ENCODE measurements around the gene MT1A. TPM values are rescaled to one million over a fixed set of nuclear protein-coding genes. Genes with fewer than 3 reads are reported as not detected.

Gene MT1A
- total and polyA plus RNA-seq, 2 of the 8 experiments (the other 6 are each of a cell fraction or from before 2014, with no cell fraction given): not detected

GRCh38 chr16:56649820-56650219, 11.4 kb downstream of the MT1A start:
- Histone ChIP-seq H4K5ac (ENCODE audit: insufficient read length, low read depth, low read length) (no peak overlapping the region), H3K23ac (ENCODE audit: insufficient read length) (no peak overlapping the region), H3K18ac (ENCODE audit: extremely low read depth, low read length) (no peak overlapping the region), H3K4me3 (ENCODE audit: extremely low read depth in 1 of 4, insufficient read depth in 2 of 4, low read depth in 3 of 4, low read length in 4 of 4) (no peak overlapping the region), H3K27ac (ENCODE audit: low read depth, low read length) (no peak overlapping the region), H3K14ac (ENCODE audit: insufficient read length) (no peak overlapping the region), H2BK12ac (ENCODE audit: low read depth, low read length) (no peak overlapping the region), H4K91ac (replicated peaks; ENCODE audit: insufficient read length, low read length) (no peak overlapping the region), H4K20me1 (replicated peaks in 1 of 2; ENCODE audit: control insufficient read depth in 1 of 2, insufficient read depth in 2 of 2, low read length in 2 of 2) (peaks cover 2 to 4% of the 10 kb centered on the region in 2 experiments), H3K79me1 (ENCODE audit: low read depth, low read length) (no peaks in the 10 kb centered on the region), H3K79me2 (ENCODE audit: control insufficient read depth in 1 of 2, insufficient read depth in 2 of 2, low read length in 2 of 2) (no peaks in the 10 kb centered on the region), H3K4ac (replicated peaks; ENCODE audit: insufficient read length, low read depth, low read length) (no peak overlapping the region), H3K56ac (replicated peaks; ENCODE audit: insufficient read length, low read depth, low read length) (no peak overlapping the region), H3K36me3 (ENCODE audit: control insufficient read depth in 2 of 4, insufficient read depth in 4 of 4, low read length in 3 of 4) (no peaks in the 10 kb centered on the region), H2BK120ac (replicated peaks; ENCODE audit: low read depth, low read length) (no peak overlapping the region), H2BK15ac (ENCODE audit: low read length) (no peak overlapping the region), H3K9ac (replicated peaks in 1 of 4; ENCODE audit: extremely low read depth in 1 of 4, low read depth in 3 of 4, low read length in 3 of 4) (no peak overlapping the region), H3K4me1 (replicated peaks in 1 of 4; ENCODE audit: control insufficient read depth in 3 of 4, insufficient read depth in 4 of 4, low read length in 3 of 4) (peaks cover 0 to 7% (median 4%) of the 10 kb centered on the region in 4 experiments; a peak in 2 of 7 replicates), H3K23me2 (ENCODE audit: low read depth, low read length) (no peaks in the 10 kb centered on the region; the same call in 1 of the 2 replicates), H3K9me3 (ENCODE audit: insufficient read depth in 2 of 2, low read depth in 1 of 2, low read length in 1 of 2) (no peaks in the 10 kb centered on the region), H2AFZ (ENCODE audit: low read length) (no peak overlapping the region), H3K4me2 (ENCODE audit: insufficient read depth in 1 of 2, low read depth in 2 of 2, low read length in 2 of 2) (no peak overlapping the region), H2BK5ac (ENCODE audit: low read depth, low read length) (no peak overlapping the region), H4K8ac (ENCODE audit: extremely low read depth, insufficient read depth, low read length) (no peak overlapping the region), H3K27me3 (replicated peaks in 1 of 4; ENCODE audit: control insufficient read depth in 3 of 4, extremely low read depth in 1 of 4, insufficient read depth in 3 of 4, low read length in 3 of 4) (peaks cover 37 to 70% (median 62%) of the 10 kb centered on the region in 4 experiments), H2BK20ac (ENCODE audit: low read length) (no peak overlapping the region), H2AK5ac (ENCODE audit: low read depth, low read length) (no peak overlapping the region)
- TF ChIP-seq BRCA1 (IDR thresholded peaks at IDR 0.05; ENCODE audit: low read depth, low read length) (no peak), PHF8 (conservative IDR thresholded peaks at IDR 0.05; ENCODE audit: low read depth, low read length) (no peak), BACH1 (IDR thresholded peaks at IDR 0.05; ENCODE audit: low read length) (no peak), RNF2 (IDR thresholded peaks at IDR 0.05; ENCODE audit: borderline replicate concordance, low read depth, low read length, missing control alignments, poor library complexity, severe bottlenecking) (no peak), NANOG (IDR thresholded peaks at IDR 0.05; ENCODE audit: insufficient read depth, low read depth, low read length, poor library complexity, severe bottlenecking) (no peak), SP4 (IDR thresholded peaks at IDR 0.05; ENCODE audit: low read length) (no peak), SAP30 (IDR thresholded peaks at IDR 0.05; ENCODE audit: insufficient read depth, insufficient replicate concordance, low read length) (no peak), CBX8 (IDR thresholded peaks at IDR 0.05; ENCODE audit: borderline replicate concordance, low read depth, low read length) (no peak)
- DNase-seq (ENCODE audit: low read depth in 1 of 2, low spot score in 2 of 2) (no peak), FAIRE-seq (no peak)
- WGBS, 2 experiments (ENCODE audit: extremely low coverage in 1 of 2, insufficient coverage in 1 of 2, insufficient read length in 1 of 2, insufficient replicate concordance in 2 of 2, low coverage in 1 of 2, low lambda C conversion rate in 2 of 2, missing lambda C conversion rate in 1 of 2): 75% methylated on average over 3 of the region's 3 CpGs; no CpG with 5 or more reads in 1 of the 2 experiments
- ChIA-PET POLR2A (ENCODE audit: partially characterized antibody) (no interaction called here), CTCF (ENCODE audit: partially characterized antibody) (interaction anchor here (0.8 kb wide), 1 partner anchor 15 kb away, joined by 3 read pairs; no protein-coding TSS in a partner anchor)

Data from H1 (cell line).